ENCODE results near the gene SEMA3B.
A peak's percentile ranks its signal among the peaks of the same experiment; 100 is the strongest.
"Not testable (repeated sequence)": the region's sequence is repeated elsewhere in the genome, so short reads cannot be mapped to it uniquely, and the experiment has no call there.

SEMA3B gene

GRCh38 chr3:50244813-50245212 lies 24.1 kb upstream of the SEMA3B start:
- not testable (repeated sequence) for DNase-seq, H3K27me3 Mint-ChIP-seq, ATAC-seq, H3K9me3 Mint-ChIP-seq
- peaks cover 13% of the 10 kb centered on the region for H3K36me3 Mint-ChIP-seq (ENCODE audit: low read depth)
- H3K4me1 Mint-ChIP-seq, result peaks cover 83% of the 10 kb centered on the region
- peak overlapping the region; percentile 50 for H3K4me3 Mint-ChIP-seq
- H3K27ac Mint-ChIP-seq, result peak overlapping the region; percentile 97

- H3K4me3 Mint-ChIP-seq, result peak overlapping the region; percentile 75
- peaks cover 83% of the 10 kb centered on the region for H3K4me1 Mint-ChIP-seq
- DNase-seq, result no peak
- ATAC-seq, result no peak
- no peaks in the 10 kb centered on the region for H3K27me3 Mint-ChIP-seq
- peaks cover 12% of the 10 kb centered on the region for H3K36me3 Mint-ChIP-seq (ENCODE audit: low read depth)
- no peaks in the 10 kb centered on the region for H3K9me3 Mint-ChIP-seq
- peak overlapping the region; percentile 97 for H3K27ac Mint-ChIP-seq
These were observed 23.6 kb upstream of the SEMA3B start for GRCh38 chr3:50245251-50245745.

DNA sequence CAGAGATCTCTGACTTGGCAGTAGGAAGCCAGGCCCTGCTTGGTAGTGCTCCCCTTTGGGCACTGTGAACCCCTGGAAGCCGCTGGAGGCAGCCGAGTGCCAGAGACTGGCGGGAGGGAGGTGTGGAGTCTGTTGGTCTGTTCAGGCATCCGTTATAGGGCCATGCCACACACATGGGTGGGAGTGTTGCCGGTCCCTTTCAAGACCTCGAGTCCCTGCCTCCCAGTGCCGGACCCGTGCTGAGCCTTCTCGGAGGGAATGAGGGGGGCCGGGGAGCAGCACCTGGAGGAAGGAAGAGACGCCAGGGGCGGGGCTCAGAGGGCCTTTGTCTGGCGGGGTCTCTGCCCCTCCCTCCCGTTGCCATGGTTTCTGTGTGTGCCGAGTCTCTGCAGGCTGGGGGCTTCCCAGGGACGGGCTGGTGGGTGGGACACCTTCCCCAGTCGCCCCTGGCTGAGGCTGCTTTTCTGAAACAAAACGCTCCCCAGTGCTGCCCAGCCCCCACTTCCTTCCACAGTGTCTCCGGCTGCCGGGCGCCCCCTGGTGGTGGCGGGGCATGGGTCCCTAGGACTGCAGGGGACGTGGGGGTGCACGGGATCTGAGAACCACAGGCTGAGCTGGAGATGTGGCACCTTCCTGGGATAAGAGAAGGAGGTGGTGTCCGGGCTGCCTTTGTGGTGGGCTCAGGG lies 23.0 kb upstream of the SEMA3B start:
- Mint-ChIP-seq H3K4me3 (peak overlapping the region; percentile 75), H3K36me3 (ENCODE audit: low read depth) (peaks cover 14% of the 10 kb centered on the region), H3K27ac (peak overlapping the region; percentile 97), H3K9me3 (no peaks in the 10 kb centered on the region), H3K4me1 (peaks cover 86% of the 10 kb centered on the region), H3K27me3 (no peaks in the 10 kb centered on the region)
- peak; percentile 98 for DNase-seq
- peak; percentile 79 for ATAC-seq

DNA sequence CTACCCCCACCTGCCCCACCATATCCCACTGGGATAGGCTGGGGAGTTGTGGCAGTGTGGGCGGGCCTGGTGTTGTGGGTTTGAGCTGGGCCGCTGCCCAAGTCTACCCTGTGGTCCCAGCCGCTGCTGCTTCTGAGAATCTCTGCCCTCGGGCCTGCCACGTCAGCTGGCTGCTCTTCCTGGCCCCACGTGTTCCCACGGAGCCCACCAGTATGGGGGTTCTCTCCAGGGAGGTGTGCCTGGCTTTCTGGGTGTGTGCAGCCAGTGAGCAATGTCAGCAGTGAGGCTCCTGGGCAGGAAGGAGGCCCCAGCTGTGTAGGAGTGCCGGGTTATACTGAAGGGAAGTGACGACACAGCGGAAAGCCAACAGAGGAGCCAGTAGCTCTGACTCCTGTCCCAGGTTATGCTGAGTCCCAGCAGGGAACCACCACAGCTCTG lies 22.4 kb upstream of the SEMA3B start:
- H3K9me3 Mint-ChIP-seq, result no peaks in the 10 kb centered on the region
- H3K27me3 Mint-ChIP-seq, result no peaks in the 10 kb centered on the region
- DNase-seq (peak; percentile 84), ATAC-seq (peak; percentile 90)
- H3K36me3 Mint-ChIP-seq (ENCODE audit: low read depth), result peaks cover 19% of the 10 kb centered on the region
- H3K27ac Mint-ChIP-seq, result peak overlapping the region; percentile 97
- H3K4me1 Mint-ChIP-seq, result peaks cover 86% of the 10 kb centered on the region
- peak overlapping the region; percentile 75 for H3K4me3 Mint-ChIP-seq

DNA sequence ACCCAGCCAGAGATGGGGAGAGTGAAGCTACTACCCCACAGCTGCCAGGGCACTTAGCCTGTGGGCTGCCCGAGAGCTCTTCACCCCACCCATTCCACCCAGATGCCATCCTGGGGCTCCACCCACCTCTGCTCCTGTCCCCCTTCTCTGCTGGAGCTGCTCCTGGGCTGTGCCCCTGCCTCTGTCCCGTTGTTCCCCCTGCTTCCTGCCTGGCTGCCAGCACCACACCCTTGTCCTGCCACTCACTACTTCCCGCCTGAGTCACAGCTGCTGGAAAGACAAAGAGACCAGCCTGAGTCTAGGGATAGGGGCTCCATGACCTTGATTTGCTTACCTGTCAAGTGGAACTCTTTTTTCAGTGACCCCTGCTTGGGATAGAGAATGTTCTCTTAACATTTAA lies 20.6 kb upstream of the SEMA3B start:
- Mint-ChIP-seq H3K4me3 (no peak overlapping the region), H3K4me1 (peaks cover 72% of the 10 kb centered on the region)
- ATAC-seq, result no peak

DNA sequence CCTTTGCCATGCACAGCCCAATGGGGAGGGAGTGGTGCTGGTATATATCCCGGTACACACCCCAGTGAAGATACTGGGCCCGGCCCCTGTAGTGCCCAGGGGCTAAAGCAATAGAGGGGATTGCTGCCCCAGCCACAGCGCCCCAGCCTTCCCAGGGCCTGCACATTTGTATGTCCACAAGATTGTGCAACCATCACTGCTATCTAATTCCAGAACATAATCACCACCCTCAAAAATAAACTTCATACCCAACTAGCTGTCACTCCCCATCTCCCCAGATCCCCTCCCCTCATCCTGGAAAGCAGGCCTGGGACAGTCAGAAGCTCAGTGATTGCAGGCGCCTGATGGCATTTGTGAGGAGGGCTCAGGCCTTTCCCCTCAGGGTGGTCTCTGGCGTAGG lies 19.5 kb upstream of the SEMA3B start:
- Mint-ChIP-seq H3K4me3 (no peak overlapping the region), H3K36me3 (ENCODE audit: low read depth) (peaks cover 13% of the 10 kb centered on the region), H3K4me1 (peaks cover 61% of the 10 kb centered on the region), H3K9me3 (no peaks in the 10 kb centered on the region), H3K27me3 (no peaks in the 10 kb centered on the region), H3K27ac (peak overlapping the region; percentile 73)
- no peak for DNase-seq
- no peak for ATAC-seq

More for the DNA sequence above, 20.6 kb upstream of the SEMA3B start:
- H3K27me3 Mint-ChIP-seq, result no peaks in the 10 kb centered on the region
- no peak for DNase-seq
- H3K36me3 Mint-ChIP-seq (ENCODE audit: low read depth), result peaks cover 19% of the 10 kb centered on the region
- peak overlapping the region; percentile 91 for H3K27ac Mint-ChIP-seq
- no peaks in the 10 kb centered on the region for H3K9me3 Mint-ChIP-seq

DNA sequence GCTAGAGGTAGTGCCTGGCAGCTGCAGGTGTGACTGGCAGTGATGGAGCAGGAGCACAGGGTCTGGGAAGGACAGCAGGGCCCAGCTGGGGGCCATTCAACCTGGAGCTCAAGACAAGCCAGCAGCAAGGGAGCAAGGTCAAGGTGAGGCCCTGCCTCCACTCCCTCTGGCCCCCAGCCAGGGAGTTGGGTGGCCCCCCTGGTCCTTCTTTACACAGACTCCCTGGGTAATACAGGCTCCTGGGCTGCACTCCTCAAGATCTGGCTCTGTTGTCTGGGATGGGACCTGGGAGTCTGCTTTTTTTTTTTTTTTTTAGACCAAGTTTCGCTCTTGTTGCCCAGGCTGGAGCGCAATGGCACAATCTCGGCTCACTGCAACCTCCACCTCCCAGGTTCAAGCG lies 18.4 kb upstream of the SEMA3B start:
- H3K36me3 Mint-ChIP-seq (ENCODE audit: low read depth), result peaks cover 13% of the 10 kb centered on the region
- no peaks in the 10 kb centered on the region for H3K27me3 Mint-ChIP-seq
- peaks cover 51% of the 10 kb centered on the region for H3K4me1 Mint-ChIP-seq
- ATAC-seq (no peak), DNase-seq (no peak)
- no peaks in the 10 kb centered on the region for H3K9me3 Mint-ChIP-seq
- no peak overlapping the region for H3K4me3 Mint-ChIP-seq
- H3K27ac Mint-ChIP-seq, result peak overlapping the region; percentile 80

- DNase-seq (peak; percentile 52), ATAC-seq (peak; percentile 23)
- peaks cover 13% of the 10 kb centered on the region for H3K36me3 Mint-ChIP-seq (ENCODE audit: low read depth)
- H3K9me3 Mint-ChIP-seq, result no peaks in the 10 kb centered on the region
- H3K4me1 Mint-ChIP-seq, result peaks cover 45% of the 10 kb centered on the region
- no peak overlapping the region for H3K4me3 Mint-ChIP-seq
- H3K27ac Mint-ChIP-seq, result peak overlapping the region; percentile 80
- no peaks in the 10 kb centered on the region for H3K27me3 Mint-ChIP-seq
These were observed 17.7 kb upstream of the SEMA3B start for GRCh38 chr3:50251220-50251619.

DNA sequence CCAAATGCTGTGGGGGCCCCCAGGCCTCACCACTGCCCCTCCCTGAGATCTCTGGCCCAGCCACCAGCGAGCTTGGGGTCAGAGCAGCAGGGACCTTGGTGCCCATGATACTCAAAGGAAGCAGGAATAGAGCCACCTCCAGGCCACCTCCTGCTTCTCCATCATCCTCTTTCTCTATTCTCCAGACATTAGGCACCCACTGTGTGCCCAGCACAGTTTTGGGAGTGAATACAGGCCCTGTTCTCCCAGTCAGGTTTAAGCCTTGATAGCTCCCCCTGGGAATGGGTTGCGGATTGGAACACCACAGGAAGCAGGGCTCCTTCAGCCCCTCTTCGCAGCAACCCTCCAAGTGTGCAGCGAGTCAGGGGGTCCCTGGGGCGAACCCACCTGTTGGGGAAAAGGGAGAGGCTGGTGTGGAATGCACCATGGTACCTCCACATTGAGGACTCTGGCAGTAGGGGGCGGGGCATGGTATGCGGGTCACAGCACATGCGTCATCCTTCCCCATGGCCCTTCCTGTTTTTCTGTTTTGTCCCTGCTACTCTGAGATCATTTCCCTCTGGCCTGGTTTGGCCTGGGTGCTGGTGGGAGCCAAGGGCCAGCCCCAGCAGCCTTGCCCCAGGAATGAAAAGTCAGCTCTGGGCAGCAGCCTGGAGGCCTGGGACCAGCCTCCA lies 14.2 kb upstream of the SEMA3B start:
- Mint-ChIP-seq H3K27ac (peak overlapping the region; percentile 31), H3K36me3 (ENCODE audit: low read depth) (peaks cover 21% of the 10 kb centered on the region), H3K4me3 (no peak overlapping the region), H3K9me3 (no peaks in the 10 kb centered on the region), H3K27me3 (no peaks in the 10 kb centered on the region), H3K4me1 (peaks cover 23% of the 10 kb centered on the region)
- ATAC-seq (no peak), DNase-seq (no peak)

GRCh38 chr3:50255251-50255615 lies 13.7 kb upstream of the SEMA3B start:
- no peak for DNase-seq
- Mint-ChIP-seq H3K27me3 (no peaks in the 10 kb centered on the region), H3K27ac (no peak overlapping the region), H3K4me3 (no peak overlapping the region), H3K4me1 (peaks cover 20% of the 10 kb centered on the region), H3K9me3 (no peaks in the 10 kb centered on the region), H3K36me3 (ENCODE audit: low read depth) (peaks cover 20% of the 10 kb centered on the region)
- no peak for ATAC-seq

GRCh38 chr3:50256978-50257890 lies 11.7 kb upstream of the SEMA3B start:
- H3K4me1 Mint-ChIP-seq, result peaks cover 6% of the 10 kb centered on the region
- H3K27ac Mint-ChIP-seq, result no peak overlapping the region
- DNase-seq, result peak; percentile 65
- no peaks in the 10 kb centered on the region for H3K27me3 Mint-ChIP-seq
- ATAC-seq, result no peak
- H3K36me3 Mint-ChIP-seq (ENCODE audit: low read depth), result peaks cover 12% of the 10 kb centered on the region
- no peaks in the 10 kb centered on the region for H3K9me3 Mint-ChIP-seq
- no peak overlapping the region for H3K4me3 Mint-ChIP-seq

DNA sequence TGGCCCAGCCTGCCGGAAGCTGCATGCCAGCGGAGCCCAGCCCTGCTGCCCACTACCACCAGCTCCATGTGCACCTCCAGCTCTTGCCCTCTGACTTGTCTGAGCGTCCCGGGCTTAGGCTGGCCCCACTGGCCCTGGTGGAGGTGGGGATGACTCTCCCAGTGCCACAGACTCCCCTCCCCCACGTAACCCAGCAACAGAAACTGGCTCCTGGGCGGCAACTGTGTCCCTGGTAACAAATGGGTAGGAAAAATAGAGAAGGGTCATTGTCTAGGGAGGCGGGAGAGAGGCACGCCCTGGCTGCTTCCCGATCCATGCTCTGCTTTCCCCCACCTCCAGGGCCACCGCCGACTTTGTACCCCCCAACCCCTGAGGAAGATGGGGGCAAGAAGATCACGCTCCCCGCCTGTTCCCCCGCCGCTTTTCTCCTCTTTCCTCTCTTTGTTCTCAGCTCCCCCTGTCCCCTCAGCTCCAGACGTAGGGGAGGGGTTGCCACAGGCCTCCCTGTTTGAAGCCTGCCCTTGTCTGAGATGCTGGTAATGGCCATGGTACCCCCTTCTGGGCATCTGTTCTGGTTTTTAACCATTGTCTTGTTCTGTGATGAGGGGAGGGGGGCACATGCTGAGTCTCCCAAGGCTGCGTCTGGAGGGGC lies 10.8 kb upstream of the SEMA3B start:
- DNase-seq, result no peak
- Mint-ChIP-seq H3K27me3 (no peaks in the 10 kb centered on the region), H3K4me1 (peaks cover 6% of the 10 kb centered on the region), H3K9me3 (no peaks in the 10 kb centered on the region), H3K27ac (no peak overlapping the region), H3K36me3 (ENCODE audit: low read depth) (peaks cover 12% of the 10 kb centered on the region), H3K4me3 (no peak overlapping the region)
- ATAC-seq, result no peak

- Mint-ChIP-seq H3K27me3 (no peaks in the 10 kb centered on the region), H3K4me3 (no peak overlapping the region), H3K9me3 (no peaks in the 10 kb centered on the region), H3K4me1 (peaks cover 4% of the 10 kb centered on the region), H3K36me3 (ENCODE audit: low read depth) (peaks cover 12% of the 10 kb centered on the region), H3K27ac (no peak overlapping the region)
- no peak for DNase-seq
- ATAC-seq, result no peak
These were observed 10.0 kb upstream of the SEMA3B start for GRCh38 chr3:50258979-50259378.

DNA sequence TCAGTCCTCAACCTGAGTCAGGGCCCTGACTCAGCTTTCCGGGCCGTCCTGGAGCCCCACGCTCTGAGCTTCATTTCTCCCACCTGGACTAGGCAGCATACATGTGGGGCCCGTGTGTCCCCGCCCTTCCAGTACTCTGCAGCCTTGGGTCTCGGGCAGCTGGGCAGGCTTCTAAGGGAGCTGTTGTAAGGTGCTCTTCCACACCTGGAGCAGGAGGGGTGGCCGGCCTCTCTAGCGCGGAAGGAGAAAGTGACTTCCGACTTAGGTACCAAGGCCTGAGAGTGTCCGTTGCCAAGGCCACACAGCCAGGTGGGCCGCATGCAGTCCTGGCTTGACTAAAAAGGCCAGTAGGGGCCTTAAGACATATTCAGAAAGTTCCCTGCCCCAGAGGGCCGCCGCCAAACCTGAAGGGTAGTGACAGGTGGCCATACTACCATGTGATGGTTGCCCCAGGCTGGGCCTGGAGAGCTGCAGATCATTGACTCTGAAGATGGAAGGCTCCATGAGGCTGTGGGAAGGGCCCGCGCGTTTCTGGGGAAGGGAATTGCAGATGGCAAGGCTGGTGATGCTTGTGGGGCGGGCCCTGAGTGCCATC lies 9.4 kb upstream of the SEMA3B start:
- DNase-seq, result no peak
- Mint-ChIP-seq H3K9me3 (no peaks in the 10 kb centered on the region), H3K4me3 (peak overlapping the region; percentile 65), H3K36me3 (ENCODE audit: low read depth) (peaks cover 12% of the 10 kb centered on the region), H3K27ac (peak overlapping the region; percentile 56), H3K4me1 (peaks cover 4% of the 10 kb centered on the region), H3K27me3 (no peaks in the 10 kb centered on the region)
- no peak for ATAC-seq
